MM.1S (cell line): ENCODE measurements around the gene DCDC2C.

Experiments
- DNase-seq: peaks from one replicate; pipeline ENCODE4 v3.0.0-alpha.2; 2015
- H2AFZ ChIP-seq: fragments of 300-600 bp; sonication (generic); 2 replicates; pipeline ENCODE4 v1.6.0; 2016; ENCODE audit warnings: antibody characterized with exemption, low read length
- H3F3A ChIP-seq: fragments of 300-600 bp; sonication (generic); 2 replicates; pipeline ENCODE4 v1.6.1; 2016; ENCODE audit warnings: mild to moderate bottlenecking, antibody characterized with exemption, low read length, moderate library complexity, mixed read lengths; ENCODE audit not compliant: insufficient read depth
- H3K27ac ChIP-seq: fragments of 300-600 bp; sonication (generic); 2 replicates; pipeline ENCODE4 v1.5.1; 2016; ENCODE audit warnings: mild to moderate bottlenecking, low read length
- H3K27me3 ChIP-seq: fragments of 300-600 bp; sonication (generic); replicated peaks from 2 replicates; pipeline ENCODE4 v1.6.0; 2016; ENCODE audit warnings: low read length; ENCODE audit not compliant: insufficient read depth
- H3K36me3 ChIP-seq: fragments of 300-600 bp; sonication (generic); replicated peaks from 2 replicates; pipeline ENCODE4 v1.6.1; 2016; ENCODE audit warnings: mild to moderate bottlenecking, low read length, mixed read lengths; ENCODE audit not compliant: insufficient read depth
- H3K4me1 ChIP-seq: fragments of 300-600 bp; sonication (generic); 2 replicates; pipeline ENCODE4 v1.6.1; 2016; ENCODE audit warnings: low read length, mixed read lengths
- H3K4me2 ChIP-seq: fragments of 300-600 bp; sonication (generic); 2 replicates; pipeline ENCODE4 v1.6.0; 2016; ENCODE audit warnings: low read depth, low read length
- H3K4me3 ChIP-seq: fragments of 300-600 bp; sonication (generic); 2 replicates; pipeline ENCODE4 v1.5.1; 2016; ENCODE audit warnings: low read length, mixed read lengths
- H3K79me2 ChIP-seq: fragments of 300-600 bp; sonication (generic); 2 replicates; pipeline ENCODE4 v1.6.1; 2016; ENCODE audit warnings: mixed run types, low read length, mixed read lengths
- H3K9ac ChIP-seq: fragments of 300-600 bp; sonication (generic); 2 replicates; pipeline ENCODE4 v1.6.1; 2016; ENCODE audit warnings: low read length, mixed read lengths
- H3K9me2 ChIP-seq: fragments of 300-600 bp; sonication (generic); replicated peaks from 2 replicates; pipeline ENCODE4 v1.6.1; 2016; ENCODE audit warnings: mild to moderate bottlenecking, low read length, mixed read lengths; ENCODE audit not compliant: insufficient read depth
- H3K9me3 ChIP-seq: fragments of 300-600 bp; sonication (generic); replicated peaks from 2 replicates; pipeline ENCODE4 v1.6.1; 2016; ENCODE audit warnings: mild to moderate bottlenecking, low read length, mixed read lengths; ENCODE audit not compliant: insufficient read depth
- H4K20me1 ChIP-seq: fragments of 300-600 bp; sonication (generic); 2 replicates; pipeline ENCODE4 v1.6.1; 2016; ENCODE audit warnings: mild to moderate bottlenecking, low read length, moderate library complexity, mixed read lengths; ENCODE audit not compliant: insufficient read depth
- CTCF ChIP-seq: fragments of 300-600 bp; sonication (generic); IDR thresholded peaks from 2 replicates; pipeline ENCODE4 v1.5.1; 2016; ENCODE audit warnings: antibody characterized with exemption, low read length, mixed read lengths
- EZH2 ChIP-seq: fragments of 300-600 bp; sonication (generic); optimal IDR thresholded peaks from 2 replicates; pipeline ENCODE3; 2017; ENCODE audit warnings: low read depth, mild to moderate bottlenecking, antibody characterized with exemption, low read length, mixed read lengths
- EZH2phosphoT487 ChIP-seq: fragments of 300-600 bp; sonication (generic); IDR thresholded peaks from 2 replicates; pipeline ENCODE4 v1.6.1; 2018; ENCODE audit warnings: antibody characterized with exemption, low read length

Gene DCDC2C

GRCh38 chr2:3667151-3667631, 36.2 kb upstream of the DCDC2C start:
- H3K9ac ChIP-seq, result no peak overlapping the region
- no peaks in the 10 kb centered on the region for H3K27me3 ChIP-seq
- no peaks in the 10 kb centered on the region for H3K36me3 ChIP-seq
- H3K4me1 ChIP-seq, result no peaks in the 10 kb centered on the region
- H3K9me2 ChIP-seq, result no peaks in the 10 kb centered on the region
- TF ChIP-seq CTCF, result no peak
- no peak for TF ChIP-seq EZH2phosphoT487
- no peak for TF ChIP-seq EZH2
- no peaks in the 10 kb centered on the region for H3K9me3 ChIP-seq
- H3K79me2 ChIP-seq, result no peaks in the 10 kb centered on the region
- H4K20me1 ChIP-seq, result no peaks in the 10 kb centered on the region
- DNase-seq, result no peak
- no peak overlapping the region for H3K4me3 ChIP-seq
- H2AFZ ChIP-seq, result no peak overlapping the region
- H3F3A ChIP-seq, result no peaks in the 10 kb centered on the region
- H3K4me2 ChIP-seq, result no peak overlapping the region
- H3K27ac ChIP-seq, result no peak overlapping the region

GRCh38 chr2:3669656-3670055, 33.7 kb upstream of the DCDC2C start:
- no peaks in the 10 kb centered on the region for H4K20me1 ChIP-seq
- no peak for DNase-seq
- no peaks in the 10 kb centered on the region for H3K36me3 ChIP-seq
- H2AFZ ChIP-seq, result no peak overlapping the region
- no peaks in the 10 kb centered on the region for H3K9me3 ChIP-seq
- no peaks in the 10 kb centered on the region for H3K9me2 ChIP-seq
- no peaks in the 10 kb centered on the region for H3K79me2 ChIP-seq
- H3K4me3 ChIP-seq, result no peak overlapping the region
- no peak overlapping the region for H3K27ac ChIP-seq
- no peak overlapping the region for H3K9ac ChIP-seq
- H3F3A ChIP-seq, result no peaks in the 10 kb centered on the region
- TF ChIP-seq EZH2, result no peak
- TF ChIP-seq CTCF, result no peak
- no peak for TF ChIP-seq EZH2phosphoT487
- H3K4me2 ChIP-seq, result no peak overlapping the region
- H3K27me3 ChIP-seq, result no peaks in the 10 kb centered on the region
- no peaks in the 10 kb centered on the region for H3K4me1 ChIP-seq

GRCh38 chr2:3670376-3670775, 33.0 kb upstream of the DCDC2C start:
- Histone ChIP-seq H3K9me3 (no peaks in the 10 kb centered on the region), H3K4me2 (no peak overlapping the region), H3K4me1 (no peaks in the 10 kb centered on the region), H3K9ac (no peak overlapping the region), H3K36me3 (no peaks in the 10 kb centered on the region), H3K79me2 (no peaks in the 10 kb centered on the region), H3K9me2 (no peaks in the 10 kb centered on the region), H2AFZ (no peak overlapping the region), H4K20me1 (no peaks in the 10 kb centered on the region), H3K4me3 (no peak overlapping the region), H3K27ac (no peak overlapping the region), H3K27me3 (no peaks in the 10 kb centered on the region), H3F3A (no peaks in the 10 kb centered on the region)
- no peak for DNase-seq
- no peak for TF ChIP-seq EZH2phosphoT487
- no peak for TF ChIP-seq EZH2
- no peak for TF ChIP-seq CTCF

GRCh38 chr2:3670941-3671340, 32.4 kb upstream of the DCDC2C start:
- no peaks in the 10 kb centered on the region for H3K27me3 ChIP-seq
- no peaks in the 10 kb centered on the region for H3F3A ChIP-seq
- H3K9me3 ChIP-seq, result no peaks in the 10 kb centered on the region
- H3K4me3 ChIP-seq, result no peak overlapping the region
- no peak for DNase-seq
- no peak overlapping the region for H3K9ac ChIP-seq
- H3K27ac ChIP-seq, result no peak overlapping the region
- no peaks in the 10 kb centered on the region for H4K20me1 ChIP-seq
- H3K9me2 ChIP-seq, result no peaks in the 10 kb centered on the region
- H3K4me2 ChIP-seq, result no peak overlapping the region
- H2AFZ ChIP-seq, result no peak overlapping the region
- H3K79me2 ChIP-seq, result no peaks in the 10 kb centered on the region
- H3K4me1 ChIP-seq, result no peaks in the 10 kb centered on the region
- H3K36me3 ChIP-seq, result no peaks in the 10 kb centered on the region
- TF ChIP-seq EZH2 (no peak), CTCF (no peak), EZH2phosphoT487 (no peak)
